Liver (tissue), 3 donors: ENCODE results near the gene OXNAD1.

Experiments
- CTCF ChIP-seq: fragments of 150-350 bp; IDR thresholded peaks from 2 replicates; pipeline ENCODE4 v1.5.1; 2017; ENCODE audit warnings: improper control_type of control experiment, low read depth, low read length; ENCODE audit not compliant: missing input control
- GABPA ChIP-seq, 2 donors: IDR thresholded peaks in 1 of 2; conservative IDR thresholded peaks in 1 of 2; 2 replicates each; pipeline ENCODE4 v1.6.1; 2016; ENCODE audit warnings: antibody characterized with exemption in 2 of 2, mild to moderate bottlenecking in 1 of 2, moderate library complexity in 1 of 2
- JUND ChIP-seq, 2 donors: IDR thresholded peaks; 2 replicates each; pipeline ENCODE4 v1.6.1; 2016; ENCODE audit warnings: antibody characterized with exemption in 2 of 2
- YY1 ChIP-seq: IDR thresholded peaks from 2 replicates; pipeline ENCODE4 v1.6.1; 2016; ENCODE audit warnings: antibody characterized with exemption, mild to moderate bottlenecking
- donor health status: healthy.
- donor health status: healthy.

GRCh38 chr3:16224325-16224724, 40.7 kb upstream of the OXNAD1 start:
- TF ChIP-seq CTCF: no peak
- no peak for TF ChIP-seq JUND (IDR thresholded peaks at IDR 0.05)
- TF ChIP-seq GABPA (IDR thresholded peaks at IDR 0.05 in 1 of 2, conservative IDR thresholded peaks at IDR 0.05 in 1 of 2): no peak
- TF ChIP-seq YY1: no peak
